Femur (tissue), 1 donor: Measurements from ENCODE around the gene ANXA6.
A peak's percentile ranks its signal among the peaks of the same experiment; 100 is the strongest.

ENCODE experiments used
- DNase-seq: peaks from one replicate; pipeline ENCODE4 v3.0.0-alpha.2; 2017

Gene ANXA6

DNA sequence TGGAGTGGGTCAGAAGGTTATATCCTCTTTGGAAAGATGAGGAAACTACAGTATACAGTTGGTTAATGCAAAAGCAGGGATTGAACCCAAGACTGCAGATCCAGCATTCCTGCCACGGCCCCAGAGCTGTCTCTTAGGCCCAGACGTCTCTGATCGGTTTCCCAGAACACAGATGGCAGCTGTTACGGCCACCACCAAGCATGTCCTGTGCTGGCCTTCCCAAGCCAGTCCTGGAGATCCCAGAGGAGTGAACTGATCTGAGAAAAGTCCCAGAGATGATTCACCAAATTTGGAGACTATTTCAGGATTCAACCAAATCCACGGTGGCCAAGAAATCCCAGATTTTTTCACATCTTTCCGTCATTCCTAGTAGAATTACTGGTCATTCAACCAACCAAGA lies 96.8 kb downstream of the ANXA6 start:
- DNase-seq = no peak

DNA sequence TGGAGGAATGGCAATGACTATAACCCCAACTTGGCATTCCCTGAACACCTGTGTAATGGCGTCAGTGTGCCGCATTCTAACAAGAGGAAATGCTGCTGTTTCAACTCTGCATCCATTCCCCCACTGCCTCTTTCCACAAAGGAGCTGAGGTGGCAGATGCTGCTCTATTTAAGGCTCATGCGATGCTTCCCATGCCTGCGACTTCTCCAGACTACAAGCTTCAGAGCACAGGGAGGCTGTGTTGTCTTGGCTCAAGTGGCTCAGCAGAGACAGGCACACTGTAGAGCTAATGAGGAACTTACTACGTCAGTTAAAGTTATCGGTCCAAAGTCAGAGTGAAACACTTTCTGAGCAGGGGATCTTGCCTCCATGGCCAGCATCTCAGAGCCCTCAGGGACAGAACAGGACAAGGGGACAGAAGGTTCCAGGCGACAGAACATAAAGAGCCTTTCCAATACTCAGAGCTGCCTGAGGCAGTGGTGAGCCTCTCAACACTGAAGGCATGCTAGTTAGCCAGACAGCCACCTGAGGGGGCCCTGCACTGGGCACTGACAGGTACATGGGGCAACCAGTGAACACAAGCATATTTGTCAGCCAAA lies 98.6 kb downstream of the ANXA6 start:
- no peak for DNase-seq

DNA sequence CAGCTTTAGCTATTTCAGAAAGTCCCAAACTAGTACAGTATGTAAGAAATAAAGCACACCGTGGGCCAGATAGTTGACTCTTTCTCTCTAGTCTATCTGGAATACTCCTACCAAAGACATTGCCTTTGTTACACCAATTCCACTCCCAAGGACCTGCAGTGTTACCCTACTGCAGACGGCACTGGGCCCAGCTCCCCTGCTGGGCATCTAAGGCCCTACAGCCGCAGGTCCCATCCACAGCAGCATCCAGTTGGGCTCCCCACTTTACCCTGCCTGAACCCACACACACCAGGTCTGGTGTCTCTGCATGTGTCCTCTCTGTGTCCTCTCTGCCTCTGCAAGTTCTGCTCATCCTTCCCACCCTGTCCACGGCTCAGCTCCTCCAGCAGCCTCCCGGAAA lies 99.3 kb downstream of the ANXA6 start:
- no peak for DNase-seq

DNA sequence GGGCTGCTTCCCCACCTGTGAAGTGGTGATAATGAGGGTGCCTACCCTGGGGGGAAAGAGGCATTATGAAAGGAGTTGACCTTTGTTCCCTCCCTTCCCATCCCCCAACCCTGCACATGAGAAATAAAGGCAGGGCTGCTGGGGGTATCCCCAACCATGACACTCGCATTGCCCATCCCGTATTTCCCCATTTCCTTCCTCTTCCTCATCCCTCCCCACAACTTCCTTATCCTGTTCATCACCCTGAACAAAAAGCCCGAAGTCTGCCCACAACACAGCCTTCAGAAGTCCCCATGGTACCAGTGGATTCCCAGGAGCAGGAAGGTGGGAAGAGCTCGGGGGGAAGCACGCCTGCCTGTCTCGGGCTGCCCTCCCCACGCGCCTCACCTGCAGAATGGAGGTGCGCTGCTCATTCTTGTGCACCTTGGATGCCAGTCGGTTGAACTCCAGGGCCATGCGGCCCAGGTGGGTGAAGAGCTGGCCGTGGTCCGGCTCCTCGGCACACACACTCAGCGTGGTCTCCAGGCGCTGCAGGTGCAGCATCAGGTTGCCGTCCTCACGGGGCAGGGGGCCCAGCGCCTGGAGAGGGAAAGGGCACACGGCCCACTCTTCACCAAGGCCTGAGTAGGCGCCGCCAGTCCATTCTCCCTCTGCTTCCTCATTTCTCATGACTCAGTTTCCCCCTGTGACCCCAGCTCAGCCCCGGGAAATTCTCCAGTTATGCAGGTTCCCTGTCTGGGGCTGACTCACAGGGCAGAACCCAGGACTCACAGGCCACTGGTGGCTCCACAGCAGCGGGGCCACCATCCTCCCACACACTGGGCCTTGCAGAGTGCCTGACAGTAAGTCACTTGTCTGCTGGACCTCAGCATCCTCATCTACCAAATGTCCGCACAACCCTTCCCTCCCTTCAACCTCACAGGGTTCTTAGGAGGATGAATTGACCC lies 100.9 kb downstream of the ANXA6 start:
- no peak for DNase-seq

GRCh38 chr5:151055336-151055735 lies 102.2 kb downstream of the ANXA6 start:
- no peak for DNase-seq

- DNase-seq = no peak
Measured at GRCh38 chr5:151054709-151055108, 102.9 kb downstream of the ANXA6 start.

GRCh38 chr5:151053796-151054462 lies 103.7 kb downstream of the ANXA6 start:
- no peak for DNase-seq

DNA sequence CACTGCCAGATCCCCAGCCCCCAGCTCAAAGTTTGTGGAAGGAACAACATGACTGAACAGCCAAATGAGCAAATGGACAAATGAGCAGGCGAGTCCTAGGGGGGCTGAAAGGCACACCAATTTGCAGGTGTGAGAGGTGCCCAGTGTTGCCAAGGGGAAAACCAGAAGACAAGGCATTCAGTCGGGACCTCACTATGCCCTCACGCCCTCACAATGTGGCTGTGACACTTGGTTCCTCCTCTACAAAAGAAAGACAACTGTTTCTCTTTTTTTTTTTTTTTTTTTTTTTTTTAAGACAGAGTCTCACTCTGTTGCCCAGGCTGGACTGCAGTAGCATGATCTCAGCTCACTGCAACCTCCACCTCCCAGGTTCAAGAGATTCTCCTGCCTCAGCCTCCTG lies 104.7 kb downstream of the ANXA6 start:
- DNase-seq = no peak

DNA sequence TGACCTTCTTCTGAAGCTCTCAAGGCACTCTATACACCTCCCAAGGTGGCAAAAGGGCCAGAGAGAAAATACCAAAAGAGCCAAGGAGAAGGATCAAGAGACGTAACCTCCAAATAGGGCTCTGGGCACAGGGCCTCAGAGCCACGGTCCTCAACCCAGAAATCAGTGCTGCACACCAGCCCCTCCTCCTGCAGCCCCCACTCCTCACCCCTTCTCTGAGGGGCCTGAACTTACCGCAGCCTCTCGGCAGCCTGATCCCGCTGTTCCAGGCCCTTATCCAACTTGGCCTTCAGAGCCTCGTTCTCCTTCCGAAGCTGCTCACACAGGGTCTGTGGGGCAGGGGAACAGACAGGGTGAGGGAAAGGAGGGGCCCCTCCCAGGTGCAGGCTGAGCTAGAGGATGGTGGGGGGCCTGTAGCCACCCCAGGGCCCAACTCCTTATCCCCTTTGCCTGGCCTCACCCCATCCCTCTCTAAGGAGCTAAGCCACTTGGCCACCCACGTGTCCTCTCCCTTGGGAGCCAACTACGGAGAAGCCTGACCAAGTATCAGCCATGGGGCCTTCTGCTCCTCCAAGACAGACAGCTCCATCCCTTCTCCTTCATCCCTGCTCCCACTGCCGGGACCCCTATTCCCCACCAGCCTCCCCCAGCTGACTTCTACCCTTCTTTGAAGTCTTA lies 105.5 kb downstream of the ANXA6 start:
- no peak for DNase-seq

- DNase-seq = peak; percentile 87
Measured at GRCh38 chr5:151051066-151051930, 106.3 kb downstream of the ANXA6 start.
